Activated naive CD4-positive, alpha-beta T cell treated with Interleukin-2 at 50 U/mL for 16 hours (primary cell): Measurements from ENCODE around the gene YIPF5.

Experiments
- DNase-seq: peaks from one replicate; pipeline ENCODE4 v3.0.0-alpha.2; 2020

YIPF5 gene

GRCh38 chr5:144170276-144171024, at the start of gene YIPF5, which contains the start of gene KCTD16:
TSS of gene YIPF5 (minus strand) at chr5:144170659. CDS start at chr5:144169955, 704 bp downstream.
TSS of gene KCTD16 (plus strand) at chr5:144170873.
- peak; percentile 98 for DNase-seq

GRCh38 chr5:144219869-144220268, 49.4 kb upstream of the YIPF5 start:
- DNase-seq: no peak

- DNase-seq: no peak
Measured at GRCh38 chr5:144210655-144211054, 40.2 kb upstream of the YIPF5 start.

GRCh38 chr5:144209361-144209760, 38.9 kb upstream of the YIPF5 start:
- DNase-seq: no peak

GRCh38 chr5:144207875-144208444, 37.5 kb upstream of the YIPF5 start:
- DNase-seq: no peak

GRCh38 chr5:144206141-144206540, 35.7 kb upstream of the YIPF5 start:
- no peak for DNase-seq

- DNase-seq: no peak
Measured at GRCh38 chr5:144205141-144205551, 34.7 kb upstream of the YIPF5 start.

GRCh38 chr5:144203750-144204596, 33.5 kb upstream of the YIPF5 start:
- peak; percentile 27 for DNase-seq

GRCh38 chr5:144202726-144203125, 32.3 kb upstream of the YIPF5 start:
- no peak for DNase-seq

- DNase-seq: no peak
Measured at GRCh38 chr5:144202072-144202471, 31.6 kb upstream of the YIPF5 start.

- no peak for DNase-seq
Measured at GRCh38 chr5:144201588-144201987, 31.1 kb upstream of the YIPF5 start.

- DNase-seq: no peak
Measured at GRCh38 chr5:144198386-144198785, 27.9 kb upstream of the YIPF5 start.

- no peak for DNase-seq
Measured at GRCh38 chr5:144196612-144197011, 26.2 kb upstream of the YIPF5 start.

- DNase-seq: no peak
Measured at GRCh38 chr5:144195448-144195847, 25.0 kb upstream of the YIPF5 start.

- no peak for DNase-seq
Measured at GRCh38 chr5:144194144-144194543, 23.7 kb upstream of the YIPF5 start.

GRCh38 chr5:144192661-144193060, 22.2 kb upstream of the YIPF5 start:
- DNase-seq: no peak

GRCh38 chr5:144191998-144192397, 21.5 kb upstream of the YIPF5 start:
- peak; percentile 15 for DNase-seq

- DNase-seq: no peak
Measured at GRCh38 chr5:144191531-144191930, 21.1 kb upstream of the YIPF5 start.

GRCh38 chr5:144189800-144190429, 19.5 kb upstream of the YIPF5 start:
- DNase-seq: peak; percentile 82

GRCh38 chr5:144187699-144188294, 17.3 kb upstream of the YIPF5 start:
- DNase-seq: peak; percentile 69

GRCh38 chr5:144183254-144183889, 12.9 kb upstream of the YIPF5 start:
- DNase-seq: no peak

- no peak for DNase-seq
Measured at GRCh38 chr5:144179226-144179625, 8.8 kb upstream of the YIPF5 start.
